SK-N-SH (cell line): Measurements from ENCODE around the gene DOK4.

Experiments used
- CTCF ChIP-seq: fragments of 200-600 bp; sonication (generic); IDR thresholded peaks from 2 replicates; pipeline ENCODE4 v1.6.1; 2017; ENCODE audit warnings: antibody characterized with exemption, mild to moderate bottlenecking, moderate library complexity
- ELF1 ChIP-seq: IDR thresholded peaks from 2 replicates; pipeline ENCODE4 v1.4.0; 2012
- EP300 ChIP-seq, 2 experiments: IDR thresholded peaks; 2 replicates each; pipeline versions ENCODE4 v1.4.0 to v1.6.1; 2012; ENCODE audit warnings: borderline replicate concordance in 1 of 2, low read depth in 1 of 2, low read length in 1 of 2
- RCOR1 ChIP-seq: fragments of 150-350 bp; IDR thresholded peaks from 2 replicates; pipeline ENCODE4 v1.6.1; 2017; ENCODE audit warnings: antibody characterized with exemption, low read length
- REST ChIP-seq: IDR thresholded peaks from 2 replicates; pipeline ENCODE4 v1.6.1; 2012; ENCODE audit warnings: mild to moderate bottlenecking, low read depth, low read length, moderate library complexity
- TAF1 ChIP-seq: IDR thresholded peaks from 2 replicates; pipeline ENCODE4 v1.6.1; 2012; ENCODE audit warnings: low read depth, mild to moderate bottlenecking, low read length, moderate library complexity, borderline replicate concordance
- TCF12 ChIP-seq: IDR thresholded peaks from 2 replicates; pipeline ENCODE4 v1.4.0; 2012
- TF ChIP-seq, protein P1 (sequence below): fragments of 150-350 bp; IDR thresholded peaks from 2 replicates; pipeline ENCODE4 v1.6.1; 2017; ENCODE audit warnings: antibody characterized with exemption, low read length, low read depth, borderline replicate concordance
- TF ChIP-seq, protein P2 (sequence below): IDR thresholded peaks from 2 replicates; pipeline ENCODE4 v1.4.0; 2012; ENCODE audit warnings: low read depth

DNA sequence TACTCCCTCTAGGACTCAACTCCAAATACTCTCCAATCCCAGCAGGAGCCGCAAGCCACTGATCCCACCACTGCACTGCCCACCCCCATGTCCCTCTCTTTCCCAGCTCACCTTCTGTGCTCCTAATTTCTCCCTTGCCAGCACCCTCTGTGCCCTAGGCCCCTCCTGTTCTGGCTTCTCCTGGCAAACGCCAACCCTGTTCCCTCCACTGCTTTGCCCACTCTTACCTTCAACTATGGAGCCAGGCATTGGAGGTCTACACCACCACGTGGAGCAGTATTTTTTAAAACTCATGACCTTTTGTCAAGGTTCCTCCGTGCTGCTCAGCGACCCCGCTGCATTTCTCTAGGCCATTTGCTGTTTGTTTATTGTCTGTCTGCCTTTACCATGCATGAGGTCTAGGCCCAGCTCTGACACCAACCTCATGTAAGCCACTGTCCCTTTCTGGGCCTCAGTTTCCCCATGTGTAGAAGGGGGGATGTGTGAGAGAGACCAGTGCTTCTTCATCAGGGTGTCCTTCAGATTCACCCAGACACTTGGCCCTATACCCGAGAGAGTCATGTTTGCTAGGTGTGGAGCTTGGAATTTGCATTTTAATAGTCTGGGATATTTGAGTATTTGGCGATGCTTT is 45.5 kb upstream of the DOK4 start:
- TF ChIP-seq, protein P1, sequence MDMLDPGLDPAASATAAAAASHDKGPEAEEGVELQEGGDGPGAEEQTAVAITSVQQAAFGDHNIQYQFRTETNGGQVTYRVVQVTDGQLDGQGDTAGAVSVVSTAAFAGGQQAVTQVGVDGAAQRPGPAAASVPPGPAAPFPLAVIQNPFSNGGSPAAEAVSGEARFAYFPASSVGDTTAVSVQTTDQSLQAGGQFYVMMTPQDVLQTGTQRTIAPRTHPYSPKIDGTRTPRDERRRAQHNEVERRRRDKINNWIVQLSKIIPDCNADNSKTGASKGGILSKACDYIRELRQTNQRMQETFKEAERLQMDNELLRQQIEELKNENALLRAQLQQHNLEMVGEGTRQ = no peak
- TF ChIP-seq ELF1 = no peak
- no peak for TF ChIP-seq CTCF
- no peak for TF ChIP-seq REST
- no peak for TF ChIP-seq EP300 (IDR thresholded peaks at IDR 0.05; ENCODE audit: borderline replicate concordance in 1 of 2, low read depth in 1 of 2, low read length in 1 of 2)
- TF ChIP-seq RCOR1 = no peak
- TF ChIP-seq TAF1 = no peak
- TF ChIP-seq, protein P2, sequence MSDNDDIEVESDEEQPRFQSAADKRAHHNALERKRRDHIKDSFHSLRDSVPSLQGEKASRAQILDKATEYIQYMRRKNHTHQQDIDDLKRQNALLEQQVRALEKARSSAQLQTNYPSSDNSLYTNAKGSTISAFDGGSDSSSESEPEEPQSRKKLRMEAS = no peak
- TF ChIP-seq TCF12 = no peak
